ENCODE measurements around the gene LRCH1. TPM values are rescaled to one million over a fixed set of nuclear protein-coding genes. Genes with fewer than 3 reads are reported as not detected.

LRCH1 gene
- total RNA-seq, 1 donor from 2014 or later: 12.5 TPM

GRCh38 chr13:46712524-46712923 is 159.6 kb downstream of the LRCH1 start:
- ATAC-seq (no peak), DNase-seq (no peak)
- intact Hi-C loops (cut with micrococcal nuclease): no loop called here

- ATAC-seq: no peak
- no peak for DNase-seq
- intact Hi-C loops (cut with micrococcal nuclease): no loop called here
These were observed 162.4 kb downstream of the LRCH1 start for GRCh38 chr13:46715363-46715762.

GRCh38 chr13:46716821-46717220 is 163.9 kb downstream of the LRCH1 start:
- DNase-seq (no peak), ATAC-seq (no peak)
- intact Hi-C loops (cut with micrococcal nuclease): no loop called here

- DNase-seq (no peak), ATAC-seq (no peak)
- intact Hi-C loops (cut with micrococcal nuclease): no loop called here
These were observed 164.3 kb downstream of the LRCH1 start for GRCh38 chr13:46717275-46717674.

- no peak for DNase-seq
- intact Hi-C loops (cut with micrococcal nuclease): no loop called here
- ATAC-seq: no peak
These were observed 164.9 kb downstream of the LRCH1 start for GRCh38 chr13:46717856-46718255.

GRCh38 chr13:46720189-46720588 is 167.2 kb downstream of the LRCH1 start:
- ATAC-seq (no peak), DNase-seq (no peak)
- intact Hi-C loops (cut with micrococcal nuclease): loop anchor here (2.0 kb wide), 1 partner anchor 169 kb away; no protein-coding TSS in a partner anchor

- intact Hi-C loops (cut with micrococcal nuclease): loop anchor here (2.0 kb wide), 1 partner anchor 170 kb away; no protein-coding TSS in a partner anchor
- DNase-seq (peak; percentile 36), ATAC-seq (peak; percentile 58)
These were observed 168.1 kb downstream of the LRCH1 start for GRCh38 chr13:46721054-46721453.

- intact Hi-C loops (cut with micrococcal nuclease): no loop called here
- DNase-seq (no peak), ATAC-seq (no peak)
These were observed 173.4 kb downstream of the LRCH1 start for GRCh38 chr13:46726347-46726746.

GRCh38 chr13:46728777-46729176 is 175.8 kb downstream of the LRCH1 start:
- no peak for DNase-seq
- intact Hi-C loops (cut with micrococcal nuclease): no loop called here
- no peak for ATAC-seq

GRCh38 chr13:46731535-46731934 is 178.6 kb downstream of the LRCH1 start:
- intact Hi-C loops (cut with micrococcal nuclease): no loop called here

GRCh38 chr13:46735425-46735824 is 182.5 kb downstream of the LRCH1 start:
- DNase-seq (no peak), ATAC-seq (no peak)
- intact Hi-C loops (cut with micrococcal nuclease): no loop called here

More at GRCh38 chr13:46731535-46731934, 178.6 kb downstream of the LRCH1 start:
- ATAC-seq: no peak
- no peak for DNase-seq

- ATAC-seq: no peak
- no peak for DNase-seq
- intact Hi-C loops (cut with micrococcal nuclease): no loop called here
These were observed 183.8 kb downstream of the LRCH1 start for GRCh38 chr13:46736541-46737310.

- intact Hi-C loops (cut with micrococcal nuclease): no loop called here
- DNase-seq: no peak
- ATAC-seq: no peak
These were observed 185.1 kb downstream of the LRCH1 start for GRCh38 chr13:46738055-46738454.

GRCh38 chr13:46738766-46739165 is 185.8 kb downstream of the LRCH1 start:
- intact Hi-C loops (cut with micrococcal nuclease): no loop called here
- no peak for DNase-seq
- ATAC-seq: no peak

GRCh38 chr13:46739447-46740098 is 186.6 kb downstream of the LRCH1 start:
- no peak for ATAC-seq
- DNase-seq: no peak
- intact Hi-C loops (cut with micrococcal nuclease): no loop called here

- ATAC-seq (no peak), DNase-seq (no peak)
- intact Hi-C loops (cut with micrococcal nuclease): no loop called here
These were observed 190.2 kb downstream of the LRCH1 start for GRCh38 chr13:46743191-46743590.

- ATAC-seq (no peak), DNase-seq (no peak)
- intact Hi-C loops (cut with micrococcal nuclease): no loop called here
These were observed 192.1 kb downstream of the LRCH1 start for GRCh38 chr13:46745062-46745461.

- intact Hi-C loops (cut with micrococcal nuclease): no loop called here
- ATAC-seq (no peak), DNase-seq (no peak)
These were observed 192.7 kb downstream of the LRCH1 start for GRCh38 chr13:46745706-46746105.

GRCh38 chr13:46747031-46747820 is 194.3 kb downstream of the LRCH1 start:
- intact Hi-C loops (cut with micrococcal nuclease): no loop called here
- DNase-seq (no peak), ATAC-seq (no peak)

- ATAC-seq (no peak), DNase-seq (no peak)
- intact Hi-C loops (cut with micrococcal nuclease): no loop called here
These were observed 195.3 kb downstream of the LRCH1 start for GRCh38 chr13:46748300-46748699.

All from left ventricle myocardium superior (tissue), 1 donor.